Suprapubic skin (tissue), 4 donors: ENCODE results near the gene LCAT. TPM values are rescaled to one million over a fixed set of nuclear protein-coding genes. Genes with fewer than 3 reads are reported as not detected.

Experiments used
- DNase-seq, 2 donors: peaks; one replicate each; pipeline ENCODE4 v3.0.0-alpha.2; 2019; ENCODE audit warnings: low spot score in 2 of 2
- H3K27ac ChIP-seq: fragments of 200-600 bp; sonication (generic); one replicate; pipeline ENCODE4 v1.5.1; 2019
- H3K27me3 ChIP-seq: fragments of 200-600 bp; sonication (generic); one replicate; pipeline ENCODE4 v1.5.1; 2019
- H3K36me3 ChIP-seq: fragments of 200-600 bp; sonication (generic); one replicate; pipeline ENCODE4 v1.5.1; 2019
- H3K4me1 ChIP-seq: fragments of 200-600 bp; sonication (generic); one replicate; pipeline ENCODE4 v1.5.1; 2019
- H3K4me3 ChIP-seq: fragments of 200-600 bp; sonication (generic); one replicate; pipeline ENCODE4 v1.5.1; 2019; ENCODE audit warnings: mild to moderate bottlenecking
- H3K9me3 ChIP-seq: fragments of 200-600 bp; sonication (generic); one replicate; pipeline ENCODE4 v1.5.1; 2019
- CTCF ChIP-seq, 2 donors: fragments of 200-600 bp in 1 of 2; fragments of 450-650 bp in 1 of 2; sonication (generic) in 1 of 2; IDR thresholded peaks; one replicate each; pipeline ENCODE4 v1.5.1; 2016 to 2019; ENCODE audit warnings: antibody characterized with exemption in 2 of 2, mild to moderate bottlenecking in 1 of 2, moderate library complexity in 1 of 2
- EP300 ChIP-seq: sonication (generic); formaldehyde crosslinking; IDR thresholded peaks from one replicate; pipeline ENCODE4 v1.6.1; 2017; ENCODE audit warnings: antibody characterized with exemption
- POLR2A ChIP-seq, 2 donors: fragments of 450-650 bp; IDR thresholded peaks; one replicate each; pipeline ENCODE4 v1.6.1; 2017; ENCODE audit warnings: antibody characterized with exemption in 2 of 2, mild to moderate bottlenecking in 2 of 2, moderate library complexity in 2 of 2
- POLR2AphosphoS5 ChIP-seq, 3 donors: sonication (generic); formaldehyde crosslinking; IDR thresholded peaks; one replicate each; pipeline ENCODE4 v1.6.1; 2017; ENCODE audit warnings: antibody characterized with exemption in 3 of 3
- WGBS: methylation state at CpG from one replicate; pipeline ENCODE4 v1.1.5; 2018; 5-methylcytosine and 5-hydroxymethylcytosine counted together
- total RNA-seq, 4 donors: library from RNA; depleted of rRNA; stranded (reverse); fragments of >200 nt; gene quantifications; one replicate each; pipeline ENCODE4 v1.1.0, GENCODE V29; 2016

Gene LCAT
- total RNA-seq, 4 donors from 2014 or later, result 10.6 to 61.4 (median 22.6) TPM

DNA sequence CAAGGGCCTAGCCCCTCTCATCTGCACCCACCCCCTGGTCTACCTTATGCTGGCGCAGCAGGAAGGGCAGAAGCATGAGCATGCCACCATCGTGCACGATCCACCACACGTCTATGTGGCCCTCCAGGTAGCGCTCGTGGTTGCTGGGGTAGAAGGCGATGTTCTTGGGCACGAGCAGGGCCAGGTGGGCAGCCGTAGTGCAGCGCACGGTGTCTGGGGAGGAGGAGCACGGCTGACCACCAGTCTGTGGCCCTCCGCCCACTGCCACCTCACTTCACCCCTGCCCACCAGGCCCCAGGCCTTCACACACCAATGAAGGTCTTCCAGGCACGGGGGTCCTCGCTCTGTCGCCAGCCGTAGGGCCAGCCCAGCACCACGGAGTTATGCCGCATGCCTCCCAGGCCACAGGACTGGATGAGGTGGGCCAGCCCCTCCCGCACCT lies 2.2 kb upstream of the LCAT start:
- WGBS, result 95% methylated on average over 14 of the region's 20 CpGs
- H3K36me3 ChIP-seq, result peaks cover 95% of the 10 kb centered on the region
- H3K4me1 ChIP-seq, result peaks cover 42% of the 10 kb centered on the region
- no peaks in the 10 kb centered on the region for H3K27me3 ChIP-seq
- TF ChIP-seq POLR2A (IDR thresholded peaks at IDR 0.05) (no peak), EP300 (no peak), CTCF (IDR thresholded peaks at IDR 0.05) (no peak), POLR2AphosphoS5 (IDR thresholded peaks at IDR 0.05) (no peak)
- no peaks in the 10 kb centered on the region for H3K9me3 ChIP-seq
- H3K4me3 ChIP-seq, result no peak overlapping the region
- DNase-seq, result no peak
- no peak overlapping the region for H3K27ac ChIP-seq

DNA sequence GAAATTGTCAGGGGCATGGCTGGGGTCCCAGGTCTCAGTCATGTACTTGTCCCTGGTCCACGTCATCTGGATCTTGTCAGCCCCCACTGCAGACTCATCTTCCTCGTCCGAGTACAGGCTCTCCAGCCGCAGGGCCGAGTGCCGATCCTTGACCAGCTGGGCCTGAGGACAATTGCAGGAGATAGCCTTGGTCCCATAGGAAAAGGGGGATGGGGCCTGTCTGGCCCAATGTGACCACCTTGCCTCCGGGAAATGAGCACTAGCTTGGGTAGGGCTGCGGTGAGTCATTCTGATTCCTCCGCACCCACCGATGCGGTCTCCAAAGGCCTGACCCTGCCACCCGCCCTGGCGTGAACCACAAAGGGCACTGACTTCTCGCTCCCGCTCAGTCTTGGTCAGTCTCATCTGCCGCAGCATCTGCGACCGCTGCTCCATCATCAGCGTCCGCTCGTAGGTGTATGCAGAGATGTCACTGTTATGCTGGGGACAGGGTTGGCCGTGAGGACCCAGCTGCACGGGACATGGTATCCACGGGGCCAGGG lies 1.5 kb upstream of the LCAT start:
- H3K9me3 ChIP-seq, result no peaks in the 10 kb centered on the region
- WGBS, result 87% methylated on average over 16 of the region's 24 CpGs
- H3K4me3 ChIP-seq, result no peak overlapping the region
- peaks cover 40% of the 10 kb centered on the region for H3K4me1 ChIP-seq
- no peak for DNase-seq
- peak overlapping the region; percentile 58 for H3K27ac ChIP-seq
- H3K36me3 ChIP-seq, result peaks cover 89% of the 10 kb centered on the region
- no peaks in the 10 kb centered on the region for H3K27me3 ChIP-seq
- TF ChIP-seq EP300 (no peak), POLR2A (IDR thresholded peaks at IDR 0.05) (no peak), POLR2AphosphoS5 (IDR thresholded peaks at IDR 0.05) (no peak), CTCF (IDR thresholded peaks at IDR 0.05) (no peak)

DNA sequence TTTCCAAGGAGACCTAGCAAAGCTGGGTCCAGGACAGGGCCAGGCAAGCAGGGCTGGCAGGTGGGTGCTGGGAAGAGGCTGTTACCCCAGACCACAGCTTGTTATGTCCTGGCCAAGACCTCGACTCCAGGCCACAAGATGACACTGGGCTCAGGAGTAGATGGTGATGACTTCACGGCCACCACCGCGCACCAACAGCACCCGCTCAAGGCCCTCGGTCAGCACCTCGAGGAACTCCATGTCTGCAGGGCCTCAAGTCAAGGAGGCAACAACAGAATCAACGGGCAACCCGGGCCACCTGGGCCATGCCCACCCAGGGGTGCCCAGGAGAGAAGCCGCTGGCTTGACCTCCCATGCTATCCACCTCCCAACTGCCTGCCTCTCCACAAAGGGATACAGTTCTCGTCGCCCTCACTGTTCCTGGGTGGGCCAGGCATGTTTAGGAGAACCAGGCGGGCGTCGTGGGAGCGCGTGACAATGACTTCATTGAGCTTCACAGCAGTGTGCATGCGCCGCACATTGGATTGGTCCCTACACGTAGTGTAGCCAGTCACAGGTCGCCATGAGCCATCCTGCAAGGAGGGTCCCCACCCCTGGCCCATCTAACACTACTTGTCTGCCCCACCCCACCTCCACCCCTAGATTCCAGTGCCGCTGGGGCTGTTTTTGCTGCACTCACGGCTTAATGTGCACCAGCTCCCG lies 921 bp upstream of the LCAT start:
- Histone ChIP-seq H3K4me3 (no peak overlapping the region), H3K4me1 (peaks cover 40% of the 10 kb centered on the region), H3K27ac (peak overlapping the region; percentile 58), H3K27me3 (no peaks in the 10 kb centered on the region), H3K36me3 (peaks cover 84% of the 10 kb centered on the region), H3K9me3 (no peaks in the 10 kb centered on the region)
- 87% methylated on average over 16 of the region's 24 CpGs for WGBS
- no peak for DNase-seq
- TF ChIP-seq CTCF (IDR thresholded peaks at IDR 0.05) (no peak), POLR2AphosphoS5 (IDR thresholded peaks at IDR 0.05) (no peak), POLR2A (IDR thresholded peaks at IDR 0.05) (no peak), EP300 (no peak)

DNA sequence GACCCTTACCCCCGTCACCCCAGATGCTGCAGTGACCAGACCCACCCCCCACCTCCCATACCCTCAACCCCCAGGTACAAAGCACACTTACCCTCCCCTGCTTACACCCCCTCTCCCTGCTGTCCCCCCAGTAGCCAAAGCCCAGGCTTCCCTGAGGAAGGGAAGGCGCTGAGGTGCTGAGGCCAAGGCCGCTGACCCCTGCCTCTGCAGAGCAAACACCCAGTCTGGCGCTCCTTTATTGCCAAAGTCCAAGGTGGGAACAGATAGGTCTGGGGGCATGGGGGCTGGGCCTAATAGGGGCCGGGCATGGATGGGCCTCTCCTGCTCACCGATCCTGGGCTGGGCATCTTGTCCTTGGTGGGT lies 683 bp downstream of the LCAT start:
- DNase-seq, result no peak
- Histone ChIP-seq H3K4me3 (no peak overlapping the region), H3K9me3 (no peaks in the 10 kb centered on the region), H3K27ac (peak overlapping the region; percentile 58), H3K27me3 (no peaks in the 10 kb centered on the region), H3K36me3 (peaks cover 71% of the 10 kb centered on the region), H3K4me1 (peaks cover 40% of the 10 kb centered on the region)
- 95% methylated on average over 6 of the region's 6 CpGs for WGBS
- no peak for TF ChIP-seq POLR2A (IDR thresholded peaks at IDR 0.05)
- no peak for TF ChIP-seq EP300
- no peak for TF ChIP-seq POLR2AphosphoS5 (IDR thresholded peaks at IDR 0.05)
- TF ChIP-seq CTCF (IDR thresholded peaks at IDR 0.05), result no peak

- H3K4me3 ChIP-seq, result no peak overlapping the region
- 75% methylated on average over 5 of the region's 27 CpGs for WGBS
- peak overlapping the region; percentile 58 for H3K27ac ChIP-seq
- peaks cover 66% of the 10 kb centered on the region for H3K36me3 ChIP-seq
- H3K4me1 ChIP-seq, result peaks cover 36% of the 10 kb centered on the region
- no peaks in the 10 kb centered on the region for H3K9me3 ChIP-seq
- TF ChIP-seq CTCF (IDR thresholded peaks at IDR 0.05), result no peak
- H3K27me3 ChIP-seq, result no peaks in the 10 kb centered on the region
- DNase-seq, result no peak
Observed at GRCh38 chr16:67942510-67943255, 1.2 kb downstream of the LCAT start.
